Nephron progenitor cell (in vitro differentiated cells): ENCODE data around the gene CACNA1A.

ENCODE experiments used
- DNase-seq: peaks from one replicate; pipeline ENCODE4 v3.0.0; 2021
- H3K27ac Mint-ChIP-seq: 2 replicates; pipeline ENCODE4 v1.8.0; 2021; ENCODE audit warnings: mild to moderate bottlenecking, moderate library complexity, mixed read lengths
- H3K27me3 Mint-ChIP-seq: 2 replicates; pipeline ENCODE4 v1.8.0; 2021; ENCODE audit warnings: mild to moderate bottlenecking, low read depth, mixed read lengths; ENCODE audit not compliant: poor library complexity
- H3K36me3 Mint-ChIP-seq: 2 replicates; pipeline ENCODE4 v1.8.0; 2021; ENCODE audit warnings: low read depth, mixed read lengths
- H3K4me1 Mint-ChIP-seq: 2 replicates; pipeline ENCODE4 v1.8.0; 2021; ENCODE audit warnings: mixed read lengths
- H3K4me3 Mint-ChIP-seq: 2 replicates; pipeline ENCODE4 v1.8.0; 2021; ENCODE audit warnings: mild to moderate bottlenecking, moderate library complexity, mixed read lengths
- H3K9me3 Mint-ChIP-seq: 2 replicates; pipeline ENCODE4 v1.8.0; 2021; ENCODE audit warnings: mild to moderate bottlenecking, moderate library complexity, mixed read lengths
- CTCF ChIP-seq: fragments of 200-600 bp; sonication (generic); IDR thresholded peaks from 2 replicates; pipeline ENCODE4 v1.5.0; 2021; ENCODE audit warnings: antibody characterized with exemption

Gene CACNA1A

DNA sequence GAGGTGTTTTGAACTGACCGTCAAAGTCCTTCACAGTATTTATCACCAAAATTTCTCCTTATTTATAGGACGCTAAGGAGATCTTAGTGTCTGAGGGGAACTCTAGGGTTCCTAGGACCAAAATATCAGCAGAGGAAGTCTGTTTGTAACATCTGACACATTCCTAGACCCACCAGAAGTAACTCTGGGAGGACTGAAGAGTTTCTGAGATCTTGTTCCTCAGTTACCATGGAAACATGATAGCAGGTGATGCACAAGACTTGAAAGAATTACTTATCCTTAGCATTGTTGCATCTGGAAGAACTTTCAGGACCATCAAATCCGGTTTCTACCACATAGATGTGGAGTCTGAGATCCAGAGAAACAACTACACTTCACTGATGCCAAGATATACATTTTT is 191.5 kb downstream of the CACNA1A start:
- H3K27ac Mint-ChIP-seq, result no peak overlapping the region
- TF ChIP-seq CTCF, result no peak
- peaks cover 13% of the 10 kb centered on the region for H3K27me3 Mint-ChIP-seq
- peaks cover 11% of the 10 kb centered on the region for H3K9me3 Mint-ChIP-seq
- no peak for DNase-seq
- H3K4me3 Mint-ChIP-seq, result no peak overlapping the region
- H3K4me1 Mint-ChIP-seq, result no peaks in the 10 kb centered on the region
- H3K36me3 Mint-ChIP-seq, result no peaks in the 10 kb centered on the region

DNA sequence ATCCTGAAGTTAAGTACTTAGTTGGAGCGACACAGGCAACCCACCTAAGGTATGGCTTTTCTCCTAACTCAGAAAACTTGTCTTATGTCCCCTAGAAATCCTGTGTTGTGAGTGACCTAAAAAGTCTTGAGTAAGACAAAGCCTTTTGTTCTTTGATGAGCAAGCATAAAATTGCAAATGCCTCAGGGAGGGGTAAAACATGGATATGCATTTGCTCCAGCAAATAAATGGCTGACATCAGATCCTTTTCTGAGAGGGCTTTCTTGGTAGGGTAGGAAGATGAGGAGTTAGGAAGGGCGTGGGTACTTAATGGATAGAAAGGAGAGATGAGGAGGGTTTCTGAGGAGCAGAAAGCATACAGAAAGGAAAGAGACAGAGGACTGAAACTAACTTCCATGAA is 192.4 kb downstream of the CACNA1A start:
- no peak for DNase-seq
- H3K9me3 Mint-ChIP-seq, result peaks cover 11% of the 10 kb centered on the region
- H3K4me1 Mint-ChIP-seq, result no peaks in the 10 kb centered on the region
- no peak overlapping the region for H3K4me3 Mint-ChIP-seq
- no peak overlapping the region for H3K27ac Mint-ChIP-seq
- peaks cover 11% of the 10 kb centered on the region for H3K27me3 Mint-ChIP-seq
- TF ChIP-seq CTCF, result no peak
- no peaks in the 10 kb centered on the region for H3K36me3 Mint-ChIP-seq

DNA sequence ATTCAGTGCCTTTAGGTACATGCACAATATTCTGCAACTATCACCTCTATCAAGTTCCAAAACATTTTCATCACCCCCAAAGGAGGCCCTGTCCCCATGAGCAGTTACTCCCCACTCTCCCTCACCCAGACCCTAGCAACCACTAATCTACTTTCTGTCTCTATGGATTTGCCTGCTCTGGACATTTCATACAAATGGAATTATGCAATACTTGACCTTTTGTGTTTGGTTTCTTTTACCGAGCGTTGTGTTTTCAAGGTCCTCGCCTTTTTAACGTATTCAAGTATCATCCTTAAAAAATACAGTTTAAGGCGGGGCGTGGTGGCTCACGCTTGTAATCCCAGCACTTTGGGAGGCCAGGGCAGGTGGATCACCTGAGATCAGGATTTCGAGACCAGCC is 196.4 kb downstream of the CACNA1A start:
- H3K9me3 Mint-ChIP-seq, result no peaks in the 10 kb centered on the region
- no peaks in the 10 kb centered on the region for H3K36me3 Mint-ChIP-seq
- peaks cover 3% of the 10 kb centered on the region for H3K27me3 Mint-ChIP-seq
- no peak for TF ChIP-seq CTCF
- no peak overlapping the region for H3K4me3 Mint-ChIP-seq
- no peak overlapping the region for H3K27ac Mint-ChIP-seq
- H3K4me1 Mint-ChIP-seq, result no peaks in the 10 kb centered on the region
- no peak for DNase-seq

- H3K27me3 Mint-ChIP-seq, result peaks cover 14% of the 10 kb centered on the region
- no peak for DNase-seq
- H3K27ac Mint-ChIP-seq, result no peak overlapping the region
- H3K4me3 Mint-ChIP-seq, result no peak overlapping the region
- no peaks in the 10 kb centered on the region for H3K36me3 Mint-ChIP-seq
- TF ChIP-seq CTCF, result no peak
- H3K4me1 Mint-ChIP-seq, result peaks cover 7% of the 10 kb centered on the region
- H3K9me3 Mint-ChIP-seq, result no peaks in the 10 kb centered on the region
Observed at GRCh38 chr19:13303381-13304129, 202.7 kb downstream of the CACNA1A start.

- no peak for DNase-seq
- TF ChIP-seq CTCF, result no peak
- Mint-ChIP-seq H3K4me1 (peaks cover 7% of the 10 kb centered on the region), H3K4me3 (no peak overlapping the region), H3K27me3 (peaks cover 14% of the 10 kb centered on the region), H3K36me3 (no peaks in the 10 kb centered on the region), H3K9me3 (no peaks in the 10 kb centered on the region), H3K27ac (no peak overlapping the region)
Observed at GRCh38 chr19:13302526-13303270, 203.6 kb downstream of the CACNA1A start.
